Testis (tissue), 3 donors: ENCODE data around the gene SDK1. TPM values are rescaled to one million over a fixed set of nuclear protein-coding genes. Genes with fewer than 3 reads are reported as not detected.

Source experiments
- DNase-seq: peaks from one replicate; pipeline ENCODE4 v3.0.0-alpha.2; 2019
- H3K27ac ChIP-seq, 2 donors: fragments of 200-600 bp; sonication (generic); one replicate each; pipeline ENCODE4 v1.5.1; 2019
- H3K27me3 ChIP-seq: fragments of 200-600 bp; sonication (generic); one replicate; pipeline ENCODE4 v1.5.1; 2019
- H3K36me3 ChIP-seq: fragments of 200-600 bp; sonication (generic); one replicate; pipeline ENCODE4 v1.5.1; 2017; ENCODE audit warnings: low read depth; ENCODE audit errors: missing control alignments
- H3K4me1 ChIP-seq: fragments of 200-600 bp; sonication (generic); one replicate; pipeline ENCODE4 v1.5.1; 2019
- H3K4me3 ChIP-seq, 2 donors: fragments of 200-600 bp; sonication (generic); one replicate each; pipeline ENCODE4 v1.5.1; 2017 to 2019
- H3K9me3 ChIP-seq: fragments of 200-600 bp; sonication (generic); one replicate; pipeline ENCODE4 v1.5.1; 2017
- CTCF ChIP-seq, 3 experiments: fragments of 450-650 bp in 2 of 3; fragments of 200-600 bp in 1 of 3; sonication (generic) in 1 of 3; IDR thresholded peaks; one replicate each; pipeline ENCODE4 v1.5.1; 2016 to 2019; ENCODE audit warnings: antibody characterized with exemption in 3 of 3, mild to moderate bottlenecking in 2 of 3, moderate library complexity in 1 of 3
- POLR2A ChIP-seq: fragments of 450-650 bp; IDR thresholded peaks from one replicate; pipeline ENCODE4 v1.6.1; 2017; ENCODE audit warnings: antibody characterized with exemption, mild to moderate bottlenecking, moderate library complexity
- WGBS, 2 donors: methylation state at CpG; one replicate each; pipeline ENCODE4 v1.1.5; 2018; 5-methylcytosine and 5-hydroxymethylcytosine counted together
- intact Hi-C: fragments of 100-400 bp; cut with DNase I; formaldehyde crosslinking; loops from one replicate; pipeline ENCODE4 v1.15.1; 2023; ENCODE audit warnings: low total_unique reads
- polyA plus RNA-seq: library from polyadenylated mRNA; stranded (reverse); fragments of 350-450 nt; fragmentation: Illumina TruSeq; extraction: RNeasy Lipid Tissue Mini Kit (QIAGEN cat#74804); gene quantifications from one replicate; pipeline ENCODE4 v1.2.3, GENCODE V29; 2014; ENCODE audit warnings: low read depth, low replicate concordance; ENCODE audit not compliant: insufficient read depth
- total RNA-seq, 2 donors: library from RNA; depleted of rRNA; stranded (reverse); fragments of >200 nt; gene quantifications; one replicate each; pipeline ENCODE4 v1.2.3, GENCODE V29; 2016

The SDK1 gene
- total and polyA plus RNA-seq, 3 donors from 2014 or later = 20.0 to 36.2 (median 24.9) TPM

GRCh38 chr7:3573151-3573550 lies 272.1 kb downstream of the SDK1 start:
- intact Hi-C loops = no loop called here
- no peak for TF ChIP-seq POLR2A
- no peak for TF ChIP-seq CTCF (IDR thresholded peaks at IDR 0.05)
- Histone ChIP-seq H3K27me3 (no peaks in the 10 kb centered on the region), H3K9me3 (no peaks in the 10 kb centered on the region), H3K4me1 (no peaks in the 10 kb centered on the region), H3K36me3 (no peaks in the 10 kb centered on the region), H3K4me3 (no peak overlapping the region), H3K27ac (no peak overlapping the region)
- WGBS, 2 donors = 89 to 90% methylated on average over 6 of the region's 6 CpGs
- DNase-seq = no peak

- Histone ChIP-seq H3K4me1 (no peaks in the 10 kb centered on the region), H3K27me3 (no peaks in the 10 kb centered on the region), H3K36me3 (no peaks in the 10 kb centered on the region), H3K9me3 (no peaks in the 10 kb centered on the region), H3K27ac (no peak overlapping the region), H3K4me3 (no peak overlapping the region)
- 85 to 86% methylated on average over 9 of the region's 9 CpGs for WGBS, 2 donors
- no peak for TF ChIP-seq CTCF (IDR thresholded peaks at IDR 0.05)
- TF ChIP-seq POLR2A = no peak
- DNase-seq = no peak
- intact Hi-C loops = no loop called here
Measured at GRCh38 chr7:3574386-3574785, 273.3 kb downstream of the SDK1 start.

- no peaks in the 10 kb centered on the region for H3K4me1 ChIP-seq
- no peaks in the 10 kb centered on the region for H3K27me3 ChIP-seq
- intact Hi-C loops = no loop called here
- no peak for DNase-seq
- 92 to 94% methylated on average over 7 of the region's 7 CpGs for WGBS, 2 donors
- H3K9me3 ChIP-seq = no peaks in the 10 kb centered on the region
- H3K4me3 ChIP-seq = no peak overlapping the region
- H3K27ac ChIP-seq = no peak overlapping the region
- no peaks in the 10 kb centered on the region for H3K36me3 ChIP-seq
- TF ChIP-seq POLR2A (no peak), CTCF (IDR thresholded peaks at IDR 0.05) (no peak)
Measured at GRCh38 chr7:3575753-3576531, 274.9 kb downstream of the SDK1 start.

- intact Hi-C loops = no loop called here
Measured at GRCh38 chr7:3578399-3578798, 277.3 kb downstream of the SDK1 start.

More at GRCh38 chr7:3578399-3578798, 277.3 kb downstream of the SDK1 start:
- no peak for DNase-seq
- Histone ChIP-seq H3K27ac (no peak overlapping the region), H3K9me3 (no peaks in the 10 kb centered on the region), H3K4me1 (no peaks in the 10 kb centered on the region), H3K27me3 (no peaks in the 10 kb centered on the region), H3K4me3 (no peak overlapping the region), H3K36me3 (no peaks in the 10 kb centered on the region)
- WGBS, 2 donors = 83 to 84% methylated on average over 6 of the region's 6 CpGs
- TF ChIP-seq POLR2A (no peak), CTCF (IDR thresholded peaks at IDR 0.05) (no peak)
